Neural cell (in vitro differentiated cells): ENCODE data around the gene TSPAN15. TPM values are rescaled to one million over a fixed set of nuclear protein-coding genes. Genes with fewer than 3 reads are reported as not detected.

Source experiments
- H2AFZ ChIP-seq: fragments of 200-600, 300-800 bp; sonication (generic), shearing (Covaris generic); 2 replicates; pipeline ENCODE4 v1.6.0; 2014; ENCODE audit warnings: low read depth, mild to moderate bottlenecking, antibody characterized with exemption, low read length, moderate library complexity
- H3F3A ChIP-seq: fragments of 200-600 bp; shearing (Covaris generic); 2 replicates; pipeline ENCODE4 v1.6.1; 2016; ENCODE audit warnings: mild to moderate bottlenecking, moderate library complexity, mixed read lengths, antibody characterized with exemption, low read length; ENCODE audit not compliant: insufficient read depth, poor library complexity, severe bottlenecking
- H3K27ac ChIP-seq: fragments of 200-600, 300-800 bp; sonication (generic), shearing (Covaris generic); 2 replicates; pipeline ENCODE4 v1.5.1; 2014; ENCODE audit warnings: mild to moderate bottlenecking, low read length, moderate library complexity
- H3K27me3 ChIP-seq: fragments of 300-800, 200-600 bp; sonication (generic), shearing (Covaris generic); 2 replicates; pipeline ENCODE4 v1.6.0; 2014; ENCODE audit warnings: mild to moderate bottlenecking, low read depth, low read length, moderate library complexity; ENCODE audit not compliant: insufficient read depth
- H3K36me3 ChIP-seq: fragments of 300-800, 200-600 bp; sonication (generic), shearing (Covaris generic); 2 replicates; pipeline ENCODE4 v1.5.1; 2014; ENCODE audit warnings: mild to moderate bottlenecking, antibody characterized with exemption, low read length, moderate library complexity; ENCODE audit not compliant: insufficient read depth
- H3K4me2 ChIP-seq: fragments of 300-800, 200-600 bp; sonication (generic), shearing (Covaris generic); 2 replicates; pipeline ENCODE4 v1.6.0; 2014; ENCODE audit warnings: mild to moderate bottlenecking, low read length
- H3K4me3 ChIP-seq: fragments of 300-800, 200-600 bp; sonication (generic), shearing (Covaris generic); 2 replicates; pipeline ENCODE4 v1.5.1; 2014; ENCODE audit warnings: mild to moderate bottlenecking, low read length, moderate library complexity
- H3K79me2 ChIP-seq: fragments of 200-600 bp; shearing (Covaris generic); replicated peaks from 2 replicates; pipeline ENCODE4 v1.6.0; 2014; ENCODE audit warnings: mild to moderate bottlenecking, low read length, moderate library complexity; ENCODE audit not compliant: insufficient read depth
- H3K9ac ChIP-seq: fragments of 300-800, 200-600 bp; sonication (generic), shearing (Covaris generic); 2 replicates; pipeline ENCODE4 v1.6.1; 2016; ENCODE audit warnings: mild to moderate bottlenecking, low read length, mixed read lengths
- H3K9me2 ChIP-seq: fragments of 200-600 bp; shearing (Covaris generic); 2 replicates; pipeline ENCODE4 v1.6.1; 2016; ENCODE audit warnings: mild to moderate bottlenecking, low read length, mixed read lengths; ENCODE audit not compliant: insufficient read depth
- H3K9me3 ChIP-seq: fragments of 200-600, 300-800 bp; sonication (generic), shearing (Covaris generic); 2 replicates; pipeline ENCODE4 v1.6.1; 2016; ENCODE audit warnings: mild to moderate bottlenecking, mixed run types, low read length, moderate library complexity, mixed read lengths
- H4K20me1 ChIP-seq: fragments of 200-600 bp; shearing (Covaris generic); 2 replicates; pipeline ENCODE4 v1.6.1; 2016; ENCODE audit warnings: mild to moderate bottlenecking, mixed run types; ENCODE audit not compliant: insufficient read depth
- EP300 ChIP-seq: fragments of 450-650 bp; conservative IDR thresholded peaks from 2 replicates; pipeline ENCODE4 v1.6.1; 2014; ENCODE audit warnings: antibody characterized with exemption, mild to moderate bottlenecking, moderate library complexity; ENCODE audit not compliant: poor library complexity, severe bottlenecking
- EZH2 ChIP-seq: fragments of 200-600, 300-800 bp; shearing (Covaris generic), sonication (generic); IDR thresholded peaks from 2 replicates; pipeline ENCODE4 v1.6.1; 2014; ENCODE audit warnings: antibody characterized with exemption, low read length, borderline replicate concordance, mild to moderate bottlenecking; ENCODE audit not compliant: insufficient read depth, poor library complexity, severe bottlenecking
- MXI1 ChIP-seq: fragments of 450-650 bp; conservative IDR thresholded peaks from 2 replicates; pipeline ENCODE4 v1.6.1; 2014; ENCODE audit warnings: antibody characterized with exemption, mild to moderate bottlenecking; ENCODE audit not compliant: poor library complexity, severe bottlenecking
- POLR2AphosphoS5 ChIP-seq: IDR thresholded peaks from 2 replicates; pipeline ENCODE4 v1.6.1; 2012
- RAD21 ChIP-seq: fragments of 450-650 bp; conservative IDR thresholded peaks from 2 replicates; pipeline ENCODE4 v1.6.1; 2014; ENCODE audit warnings: antibody characterized with exemption, mild to moderate bottlenecking, moderate library complexity
- SMC3 ChIP-seq: fragments of 450-650 bp; conservative IDR thresholded peaks from 2 replicates; pipeline ENCODE4 v1.6.1; 2014; ENCODE audit warnings: antibody characterized with exemption, mild to moderate bottlenecking, moderate library complexity; ENCODE audit not compliant: poor library complexity
- TAF1 ChIP-seq: IDR thresholded peaks from 2 replicates; pipeline ENCODE4 v1.6.1; 2012; ENCODE audit warnings: low read depth
- polyA plus RNA-seq: library from polyadenylated mRNA; depleted of rRNA; stranded (reverse); fragments of >200 nt; gene quantifications from 2 replicates; pipeline ENCODE4 v1.2.3, GENCODE V29; 2014
- TF ChIP-seq, protein P1 (sequence below): fragments of 450-650 bp; IDR thresholded peaks from 2 replicates; pipeline ENCODE4 v1.5.1; 2014; ENCODE audit warnings: antibody characterized with exemption, mild to moderate bottlenecking, moderate library complexity; ENCODE audit not compliant: poor library complexity, severe bottlenecking
- TF ChIP-seq, protein P2 (sequence below): IDR thresholded peaks from 2 replicates; pipeline ENCODE4 v1.6.1; 2012; ENCODE audit warnings: borderline replicate concordance

The TSPAN15 gene
- polyA plus RNA-seq, 1 donor from 2014 or later: 1.2 TPM

DNA sequence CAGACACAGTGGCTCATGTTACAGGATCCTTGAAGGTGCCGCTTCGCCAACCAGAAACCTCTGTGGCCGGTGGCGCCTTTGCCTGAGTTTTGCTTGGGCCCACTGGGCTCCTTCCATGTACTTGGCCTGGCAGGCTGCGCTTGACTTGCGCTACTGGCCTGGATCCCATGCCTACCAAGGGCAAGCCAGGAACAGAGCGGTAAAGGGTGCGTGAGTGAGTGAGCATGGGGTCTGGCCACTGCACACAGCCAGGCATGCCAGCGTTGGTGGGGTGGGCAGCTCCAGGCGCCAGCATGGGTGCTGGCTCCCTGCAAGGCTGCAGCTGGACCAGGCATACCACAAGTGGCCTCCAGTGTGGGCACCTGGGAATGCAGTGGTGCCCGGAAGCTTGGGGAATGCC is 16.3 kb upstream of the TSPAN15 start:
- Histone ChIP-seq H3K9ac (no peak overlapping the region), H3K27ac (no peak overlapping the region), H3K27me3 (no peaks in the 10 kb centered on the region), H3K36me3 (no peaks in the 10 kb centered on the region), H3K4me2 (no peak overlapping the region), H3K9me2 (no peaks in the 10 kb centered on the region), H2AFZ (no peak overlapping the region), H3K79me2 (no peaks in the 10 kb centered on the region), H3K4me3 (no peak overlapping the region), H3F3A (no peaks in the 10 kb centered on the region), H3K9me3 (no peaks in the 10 kb centered on the region), H4K20me1 (no peaks in the 10 kb centered on the region)
- TF ChIP-seq MXI1: no peak
- no peak for TF ChIP-seq POLR2AphosphoS5
- TF ChIP-seq, protein P1, sequence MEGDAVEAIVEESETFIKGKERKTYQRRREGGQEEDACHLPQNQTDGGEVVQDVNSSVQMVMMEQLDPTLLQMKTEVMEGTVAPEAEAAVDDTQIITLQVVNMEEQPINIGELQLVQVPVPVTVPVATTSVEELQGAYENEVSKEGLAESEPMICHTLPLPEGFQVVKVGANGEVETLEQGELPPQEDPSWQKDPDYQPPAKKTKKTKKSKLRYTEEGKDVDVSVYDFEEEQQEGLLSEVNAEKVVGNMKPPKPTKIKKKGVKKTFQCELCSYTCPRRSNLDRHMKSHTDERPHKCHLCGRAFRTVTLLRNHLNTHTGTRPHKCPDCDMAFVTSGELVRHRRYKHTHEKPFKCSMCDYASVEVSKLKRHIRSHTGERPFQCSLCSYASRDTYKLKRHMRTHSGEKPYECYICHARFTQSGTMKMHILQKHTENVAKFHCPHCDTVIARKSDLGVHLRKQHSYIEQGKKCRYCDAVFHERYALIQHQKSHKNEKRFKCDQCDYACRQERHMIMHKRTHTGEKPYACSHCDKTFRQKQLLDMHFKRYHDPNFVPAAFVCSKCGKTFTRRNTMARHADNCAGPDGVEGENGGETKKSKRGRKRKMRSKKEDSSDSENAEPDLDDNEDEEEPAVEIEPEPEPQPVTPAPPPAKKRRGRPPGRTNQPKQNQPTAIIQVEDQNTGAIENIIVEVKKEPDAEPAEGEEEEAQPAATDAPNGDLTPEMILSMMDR: no peak
- TF ChIP-seq SMC3: no peak
- TF ChIP-seq TAF1: no peak
- TF ChIP-seq, protein P2, sequence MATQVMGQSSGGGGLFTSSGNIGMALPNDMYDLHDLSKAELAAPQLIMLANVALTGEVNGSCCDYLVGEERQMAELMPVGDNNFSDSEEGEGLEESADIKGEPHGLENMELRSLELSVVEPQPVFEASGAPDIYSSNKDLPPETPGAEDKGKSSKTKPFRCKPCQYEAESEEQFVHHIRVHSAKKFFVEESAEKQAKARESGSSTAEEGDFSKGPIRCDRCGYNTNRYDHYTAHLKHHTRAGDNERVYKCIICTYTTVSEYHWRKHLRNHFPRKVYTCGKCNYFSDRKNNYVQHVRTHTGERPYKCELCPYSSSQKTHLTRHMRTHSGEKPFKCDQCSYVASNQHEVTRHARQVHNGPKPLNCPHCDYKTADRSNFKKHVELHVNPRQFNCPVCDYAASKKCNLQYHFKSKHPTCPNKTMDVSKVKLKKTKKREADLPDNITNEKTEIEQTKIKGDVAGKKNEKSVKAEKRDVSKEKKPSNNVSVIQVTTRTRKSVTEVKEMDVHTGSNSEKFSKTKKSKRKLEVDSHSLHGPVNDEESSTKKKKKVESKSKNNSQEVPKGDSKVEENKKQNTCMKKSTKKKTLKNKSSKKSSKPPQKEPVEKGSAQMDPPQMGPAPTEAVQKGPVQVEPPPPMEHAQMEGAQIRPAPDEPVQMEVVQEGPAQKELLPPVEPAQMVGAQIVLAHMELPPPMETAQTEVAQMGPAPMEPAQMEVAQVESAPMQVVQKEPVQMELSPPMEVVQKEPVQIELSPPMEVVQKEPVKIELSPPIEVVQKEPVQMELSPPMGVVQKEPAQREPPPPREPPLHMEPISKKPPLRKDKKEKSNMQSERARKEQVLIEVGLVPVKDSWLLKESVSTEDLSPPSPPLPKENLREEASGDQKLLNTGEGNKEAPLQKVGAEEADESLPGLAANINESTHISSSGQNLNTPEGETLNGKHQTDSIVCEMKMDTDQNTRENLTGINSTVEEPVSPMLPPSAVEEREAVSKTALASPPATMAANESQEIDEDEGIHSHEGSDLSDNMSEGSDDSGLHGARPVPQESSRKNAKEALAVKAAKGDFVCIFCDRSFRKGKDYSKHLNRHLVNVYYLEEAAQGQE: no peak
- TF ChIP-seq EZH2: no peak
- TF ChIP-seq EP300: no peak
- no peak for TF ChIP-seq RAD21

DNA sequence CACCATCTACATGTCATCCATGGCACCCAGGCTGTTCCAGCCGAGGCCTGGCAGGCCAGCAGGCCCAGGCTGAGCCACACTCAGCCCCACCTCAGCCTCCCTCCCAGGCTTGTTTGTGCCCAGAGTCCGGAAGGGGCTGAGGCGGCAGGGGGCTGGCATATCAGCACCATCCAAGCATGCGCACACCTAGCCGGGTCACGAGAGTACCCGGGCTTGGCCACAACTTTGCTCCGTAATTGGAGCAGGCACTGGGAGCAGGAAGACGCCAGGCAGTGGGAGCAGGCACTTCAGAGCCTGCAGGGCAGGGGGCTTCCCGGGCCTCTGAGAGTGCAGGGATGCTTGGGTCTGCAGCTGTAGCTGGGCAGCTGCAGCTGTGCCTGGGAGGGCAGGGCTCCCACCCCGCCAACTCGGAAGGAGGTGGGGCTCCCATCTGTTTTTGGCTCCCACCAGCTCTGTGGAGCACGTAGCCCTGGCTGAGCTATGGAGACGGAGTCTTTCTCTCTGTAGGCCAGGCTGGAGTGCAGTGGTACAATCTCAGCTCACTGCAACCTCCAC is 15.2 kb upstream of the TSPAN15 start:
- TF ChIP-seq SMC3: no peak
- TF ChIP-seq, protein P1: no peak
- TF ChIP-seq POLR2AphosphoS5: no peak
- TF ChIP-seq RAD21: no peak
- TF ChIP-seq MXI1: no peak
- TF ChIP-seq, protein P2: no peak
- H3K9ac ChIP-seq: no peak overlapping the region

More for the DNA sequence above, 15.2 kb upstream of the TSPAN15 start:
- no peaks in the 10 kb centered on the region for H3K27me3 ChIP-seq
- no peak overlapping the region for H3K27ac ChIP-seq
- H3K9me3 ChIP-seq: no peaks in the 10 kb centered on the region
- H3K4me3 ChIP-seq: no peak overlapping the region
- H4K20me1 ChIP-seq: no peaks in the 10 kb centered on the region
- H3K79me2 ChIP-seq: no peaks in the 10 kb centered on the region
- no peak overlapping the region for H3K4me2 ChIP-seq
- H2AFZ ChIP-seq: no peak overlapping the region
- H3K9me2 ChIP-seq: no peaks in the 10 kb centered on the region
- no peaks in the 10 kb centered on the region for H3K36me3 ChIP-seq
- no peaks in the 10 kb centered on the region for H3F3A ChIP-seq
